MM.1S (cell line): ENCODE results near the gene MMP15.

Source experiments
- DNase-seq: peaks from one replicate; pipeline ENCODE4 v3.0.0-alpha.2; 2015
- H2AFZ ChIP-seq: fragments of 300-600 bp; sonication (generic); 2 replicates; pipeline ENCODE4 v1.6.0; 2016; ENCODE audit warnings: antibody characterized with exemption, low read length
- H3F3A ChIP-seq: fragments of 300-600 bp; sonication (generic); 2 replicates; pipeline ENCODE4 v1.6.1; 2016; ENCODE audit warnings: mild to moderate bottlenecking, antibody characterized with exemption, low read length, moderate library complexity, mixed read lengths; ENCODE audit not compliant: insufficient read depth
- H3K27ac ChIP-seq: fragments of 300-600 bp; sonication (generic); 2 replicates; pipeline ENCODE4 v1.5.1; 2016; ENCODE audit warnings: mild to moderate bottlenecking, low read length
- H3K27me3 ChIP-seq: fragments of 300-600 bp; sonication (generic); replicated peaks from 2 replicates; pipeline ENCODE4 v1.6.0; 2016; ENCODE audit warnings: low read length; ENCODE audit not compliant: insufficient read depth
- H3K36me3 ChIP-seq: fragments of 300-600 bp; sonication (generic); replicated peaks from 2 replicates; pipeline ENCODE4 v1.6.1; 2016; ENCODE audit warnings: mild to moderate bottlenecking, low read length, mixed read lengths; ENCODE audit not compliant: insufficient read depth
- H3K4me1 ChIP-seq: fragments of 300-600 bp; sonication (generic); 2 replicates; pipeline ENCODE4 v1.6.1; 2016; ENCODE audit warnings: low read length, mixed read lengths
- H3K4me2 ChIP-seq: fragments of 300-600 bp; sonication (generic); 2 replicates; pipeline ENCODE4 v1.6.0; 2016; ENCODE audit warnings: low read depth, low read length
- H3K4me3 ChIP-seq: fragments of 300-600 bp; sonication (generic); 2 replicates; pipeline ENCODE4 v1.5.1; 2016; ENCODE audit warnings: low read length, mixed read lengths
- H3K79me2 ChIP-seq: fragments of 300-600 bp; sonication (generic); 2 replicates; pipeline ENCODE4 v1.6.1; 2016; ENCODE audit warnings: mixed run types, low read length, mixed read lengths
- H3K9ac ChIP-seq: fragments of 300-600 bp; sonication (generic); 2 replicates; pipeline ENCODE4 v1.6.1; 2016; ENCODE audit warnings: low read length, mixed read lengths
- H3K9me2 ChIP-seq: fragments of 300-600 bp; sonication (generic); replicated peaks from 2 replicates; pipeline ENCODE4 v1.6.1; 2016; ENCODE audit warnings: mild to moderate bottlenecking, low read length, mixed read lengths; ENCODE audit not compliant: insufficient read depth
- H3K9me3 ChIP-seq: fragments of 300-600 bp; sonication (generic); replicated peaks from 2 replicates; pipeline ENCODE4 v1.6.1; 2016; ENCODE audit warnings: mild to moderate bottlenecking, low read length, mixed read lengths; ENCODE audit not compliant: insufficient read depth
- H4K20me1 ChIP-seq: fragments of 300-600 bp; sonication (generic); 2 replicates; pipeline ENCODE4 v1.6.1; 2016; ENCODE audit warnings: mild to moderate bottlenecking, low read length, moderate library complexity, mixed read lengths; ENCODE audit not compliant: insufficient read depth
- EZH2 ChIP-seq: fragments of 300-600 bp; sonication (generic); optimal IDR thresholded peaks from 2 replicates; pipeline ENCODE3; 2017; ENCODE audit warnings: low read depth, mild to moderate bottlenecking, antibody characterized with exemption, low read length, mixed read lengths
- EZH2phosphoT487 ChIP-seq: fragments of 300-600 bp; sonication (generic); IDR thresholded peaks from 2 replicates; pipeline ENCODE4 v1.6.1; 2018; ENCODE audit warnings: antibody characterized with exemption, low read length
- TF ChIP-seq, protein P1 (sequence below): fragments of 300-600 bp; sonication (generic); IDR thresholded peaks from 2 replicates; pipeline ENCODE4 v1.5.1; 2016; ENCODE audit warnings: antibody characterized with exemption, low read length, mixed read lengths

MMP15 gene

DNA sequence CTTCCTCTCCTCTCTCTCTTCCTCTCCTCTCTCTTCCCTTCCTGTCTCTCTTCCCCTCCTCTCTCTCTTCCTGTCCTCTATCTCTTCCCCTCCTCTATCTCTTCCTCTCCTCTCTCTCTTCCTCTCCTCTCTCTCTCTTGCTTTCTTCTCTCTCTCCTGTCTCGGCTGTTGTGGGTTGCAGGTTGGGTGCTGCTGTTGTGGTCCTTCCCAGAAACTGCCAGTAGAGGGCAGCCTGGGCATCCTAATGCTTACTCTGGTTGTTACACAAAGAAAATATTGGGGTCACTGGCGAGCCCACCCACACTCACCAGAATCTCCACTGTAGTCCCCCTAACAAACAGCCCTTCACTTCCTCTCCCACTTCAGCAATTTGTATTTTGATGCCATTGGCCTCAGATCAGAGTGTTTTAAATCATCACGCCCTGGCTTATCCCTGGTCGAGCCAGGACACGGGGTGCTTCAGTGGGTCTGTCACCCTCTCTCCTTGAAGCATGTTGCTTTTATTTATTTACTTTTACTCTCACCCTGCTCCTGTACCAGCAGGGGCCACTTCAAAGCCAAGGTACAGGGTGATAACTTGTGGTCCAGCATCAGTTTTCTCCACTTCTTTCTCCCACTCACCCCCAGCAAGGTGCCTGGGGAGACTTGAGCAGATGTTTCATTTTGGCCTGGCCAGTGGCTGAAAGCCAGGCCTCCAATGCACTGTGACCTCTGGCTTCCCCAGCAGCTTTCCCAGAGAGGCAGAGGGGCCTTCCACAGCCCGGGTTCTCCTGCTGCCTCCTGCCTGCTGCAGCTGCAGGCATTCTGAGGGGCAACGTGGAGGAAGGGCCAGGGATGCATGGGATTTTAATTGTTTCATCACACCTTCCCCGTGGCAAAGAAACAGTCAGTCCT is 4.7 kb upstream of the MMP15 start:
- Histone ChIP-seq H3K9ac (no peak overlapping the region), H3K4me1 (no peaks in the 10 kb centered on the region), H3K9me3 (no peaks in the 10 kb centered on the region), H4K20me1 (no peaks in the 10 kb centered on the region), H3K9me2 (no peaks in the 10 kb centered on the region), H3K27me3 (0 out of 2 replicates have a peak, but pooled peaks cover 5% of the 10 kb centered on the region), H3K79me2 (no peaks in the 10 kb centered on the region), H3K27ac (no peak overlapping the region), H3F3A (no peaks in the 10 kb centered on the region), H2AFZ (no peak overlapping the region), H3K36me3 (no peaks in the 10 kb centered on the region), H3K4me2 (no peak overlapping the region), H3K4me3 (no peak overlapping the region)
- peak; percentile 48 for DNase-seq
- TF ChIP-seq EZH2 (no peak), EZH2phosphoT487 (no peak)
- TF ChIP-seq, protein P1, sequence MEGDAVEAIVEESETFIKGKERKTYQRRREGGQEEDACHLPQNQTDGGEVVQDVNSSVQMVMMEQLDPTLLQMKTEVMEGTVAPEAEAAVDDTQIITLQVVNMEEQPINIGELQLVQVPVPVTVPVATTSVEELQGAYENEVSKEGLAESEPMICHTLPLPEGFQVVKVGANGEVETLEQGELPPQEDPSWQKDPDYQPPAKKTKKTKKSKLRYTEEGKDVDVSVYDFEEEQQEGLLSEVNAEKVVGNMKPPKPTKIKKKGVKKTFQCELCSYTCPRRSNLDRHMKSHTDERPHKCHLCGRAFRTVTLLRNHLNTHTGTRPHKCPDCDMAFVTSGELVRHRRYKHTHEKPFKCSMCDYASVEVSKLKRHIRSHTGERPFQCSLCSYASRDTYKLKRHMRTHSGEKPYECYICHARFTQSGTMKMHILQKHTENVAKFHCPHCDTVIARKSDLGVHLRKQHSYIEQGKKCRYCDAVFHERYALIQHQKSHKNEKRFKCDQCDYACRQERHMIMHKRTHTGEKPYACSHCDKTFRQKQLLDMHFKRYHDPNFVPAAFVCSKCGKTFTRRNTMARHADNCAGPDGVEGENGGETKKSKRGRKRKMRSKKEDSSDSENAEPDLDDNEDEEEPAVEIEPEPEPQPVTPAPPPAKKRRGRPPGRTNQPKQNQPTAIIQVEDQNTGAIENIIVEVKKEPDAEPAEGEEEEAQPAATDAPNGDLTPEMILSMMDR = peak; percentile 84

DNA sequence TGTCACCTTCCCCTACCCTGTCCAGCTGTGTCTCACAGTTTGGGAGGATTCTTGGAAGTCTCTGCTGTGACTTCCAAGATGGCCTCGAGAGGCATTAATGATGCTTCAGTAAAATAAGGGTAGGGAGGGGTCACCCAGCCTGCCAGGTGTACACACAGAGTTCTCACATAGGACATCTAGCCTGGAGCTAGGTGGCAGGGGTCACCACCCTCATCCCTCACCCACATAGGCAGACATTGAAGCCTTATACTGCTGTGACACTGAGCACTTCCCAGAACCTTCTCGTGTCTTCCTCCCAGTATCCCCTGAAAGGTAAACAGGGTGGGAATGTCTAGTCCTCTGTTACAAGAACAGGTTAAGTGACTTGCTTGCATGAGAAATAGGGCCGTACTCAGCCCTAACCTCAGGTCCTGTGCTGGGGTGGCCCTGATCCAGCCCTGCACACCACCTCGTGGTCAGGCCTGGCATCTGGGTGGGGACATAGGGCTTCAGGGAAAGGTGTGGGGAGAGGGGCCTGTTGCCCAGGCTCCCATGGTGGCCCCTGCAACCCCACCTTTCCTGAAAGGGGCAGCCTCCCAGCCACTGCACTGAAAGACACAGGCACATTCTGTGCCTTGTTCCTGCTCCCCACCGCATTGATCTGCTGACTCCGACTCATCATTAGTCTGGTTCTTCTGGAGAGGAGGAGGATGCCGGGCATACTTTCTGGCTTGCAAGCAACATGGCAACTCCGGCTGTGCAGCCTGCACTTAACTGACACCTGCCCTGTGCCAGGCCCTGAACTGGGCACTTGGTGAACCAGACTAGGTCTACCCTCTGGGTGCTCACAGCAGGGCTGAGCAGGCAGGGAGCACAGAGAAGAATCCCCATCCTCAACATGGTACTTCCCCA is 3.6 kb upstream of the MMP15 start:
- DNase-seq = no peak
- no peak for TF ChIP-seq EZH2phosphoT487
- TF ChIP-seq, protein P1 = no peak
- no peak for TF ChIP-seq EZH2
- H3K4me2 ChIP-seq = no peak overlapping the region
- H3K9me2 ChIP-seq = no peaks in the 10 kb centered on the region
- H3K4me3 ChIP-seq = no peak overlapping the region
- no peaks in the 10 kb centered on the region for H4K20me1 ChIP-seq
- H3F3A ChIP-seq = no peaks in the 10 kb centered on the region
- H3K27ac ChIP-seq = no peak overlapping the region
- no peaks in the 10 kb centered on the region for H3K36me3 ChIP-seq
- H3K9ac ChIP-seq = no peak overlapping the region
- no peak overlapping the region for H2AFZ ChIP-seq
- peaks cover 12% of the 10 kb centered on the region for H3K27me3 ChIP-seq
- no peaks in the 10 kb centered on the region for H3K79me2 ChIP-seq
- no peaks in the 10 kb centered on the region; the same call in 1 of the 2 replicates for H3K4me1 ChIP-seq
- no peaks in the 10 kb centered on the region for H3K9me3 ChIP-seq

DNA sequence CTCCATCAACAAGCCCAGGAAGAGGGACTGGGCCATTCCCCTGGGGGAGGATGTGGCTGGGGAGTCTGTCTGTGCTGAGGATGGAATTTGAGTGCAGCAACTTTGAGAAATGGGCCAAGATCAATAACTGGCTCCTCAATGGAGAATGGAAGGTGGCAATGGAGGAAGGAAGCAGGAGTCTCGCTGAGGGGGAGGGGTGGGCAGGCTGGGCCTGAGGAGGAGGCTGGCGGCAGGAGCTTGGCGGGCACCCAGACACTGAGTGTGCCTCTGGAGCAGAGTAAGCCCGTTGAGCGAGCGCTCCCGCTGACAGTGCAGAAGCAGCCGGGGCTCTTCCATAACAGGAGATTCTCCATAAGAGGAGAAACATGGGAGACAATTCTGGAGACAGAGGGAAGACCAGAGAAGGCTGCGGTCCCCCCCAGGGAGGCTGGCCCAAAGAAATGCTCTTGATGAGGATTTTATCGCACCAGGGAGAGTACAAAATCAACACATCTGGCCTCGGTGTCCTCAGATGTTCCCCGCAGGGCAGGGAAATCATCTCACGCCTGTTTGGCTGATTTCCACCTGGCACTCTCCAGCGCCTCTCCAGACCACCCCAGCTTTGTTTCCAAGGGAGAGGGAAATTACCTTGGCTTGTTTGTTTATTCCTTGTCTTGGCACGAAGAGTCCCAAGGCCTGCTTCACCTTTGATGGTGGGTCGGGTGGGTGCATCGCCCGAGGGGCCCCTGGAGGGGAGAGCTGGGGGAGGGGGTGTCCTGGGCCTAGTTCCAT is 2.8 kb upstream of the MMP15 start:
- H3K4me2 ChIP-seq = no peak overlapping the region
- H3K27ac ChIP-seq = no peak overlapping the region
- peaks cover 18% of the 10 kb centered on the region for H3K27me3 ChIP-seq
- no peaks in the 10 kb centered on the region for H3K36me3 ChIP-seq
- no peaks in the 10 kb centered on the region for H3F3A ChIP-seq
- H3K9ac ChIP-seq = no peak overlapping the region
- no peak for TF ChIP-seq EZH2
- no peak for TF ChIP-seq EZH2phosphoT487
- TF ChIP-seq, protein P1 = no peak
- DNase-seq = no peak
- H3K4me1 ChIP-seq = no peaks in the 10 kb centered on the region; the same call in 1 of the 2 replicates
- H3K79me2 ChIP-seq = no peaks in the 10 kb centered on the region
- H3K9me3 ChIP-seq = no peaks in the 10 kb centered on the region
- no peak overlapping the region for H3K4me3 ChIP-seq
- H4K20me1 ChIP-seq = no peaks in the 10 kb centered on the region
- H3K9me2 ChIP-seq = no peaks in the 10 kb centered on the region
- H2AFZ ChIP-seq = no peak overlapping the region
